HG03095 (cell line): ENCODE results near the gene GABARAPL1.
"Not testable (repeated sequence)": the region's sequence is repeated elsewhere in the genome, so short reads cannot be mapped to it uniquely, and the experiment has no call there.

ENCODE experiments used
- ATAC-seq: cut with Tn5 transposase; IDR thresholded peaks from one replicate; pipeline ENCODE4 v1.9.1; 2021; ENCODE audit warnings: moderate library complexity; ENCODE audit not compliant: unreplicated experiment

Gene GABARAPL1

GRCh38 chr12:10212739-10213131 is at the start of gene GABARAPL1:
Gene GABARAPL1 (plus strand): TSS chr12:10212877. CDS start chr12:10213130, 253 bp downstream.
- peak; percentile 53 for ATAC-seq

- ATAC-seq: no peak
These were observed 49.6 kb upstream of the GABARAPL1 start for GRCh38 chr12:10163084-10163483.

DNA sequence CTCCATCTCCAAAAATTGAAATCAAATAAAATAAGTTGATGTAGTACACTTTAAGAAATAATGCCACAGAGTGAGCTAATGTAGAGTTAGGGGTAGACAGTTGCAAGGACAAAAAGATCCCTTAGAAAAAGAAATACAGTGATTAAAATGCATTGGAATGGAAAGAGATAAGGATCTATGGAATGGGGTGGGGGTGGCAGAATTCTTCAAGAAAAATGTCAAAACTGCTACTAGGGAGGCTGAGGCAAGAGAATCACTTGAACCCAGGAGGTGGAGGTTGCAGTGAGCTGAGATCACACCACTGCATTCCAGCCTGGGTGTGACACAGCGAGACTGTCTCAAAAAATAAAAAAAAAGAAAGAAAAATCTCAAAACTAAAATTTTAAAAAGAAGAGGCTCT is 47.3 kb upstream of the GABARAPL1 start:
- ATAC-seq: no peak

DNA sequence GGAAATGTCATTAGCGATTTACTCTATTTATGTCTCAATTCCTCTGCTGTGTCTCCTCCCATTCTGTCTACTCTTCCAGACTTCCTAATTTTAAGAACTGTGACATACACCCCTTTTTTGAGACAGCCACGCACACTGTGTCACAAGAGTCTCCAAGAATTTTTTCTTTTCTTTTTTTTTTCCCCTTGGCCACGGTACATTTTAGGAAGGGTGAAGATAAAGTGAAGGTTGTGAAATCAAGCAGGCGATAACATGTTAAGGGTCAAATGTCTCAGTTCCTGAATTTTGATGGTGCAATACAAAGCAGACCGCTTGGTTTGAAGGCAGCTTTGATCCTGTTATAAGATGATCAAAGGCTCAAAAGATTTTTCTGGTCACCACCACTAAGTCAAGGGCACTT is 45.1 kb upstream of the GABARAPL1 start:
- ATAC-seq: no peak

GRCh38 chr12:10169104-10169503 is 43.6 kb upstream of the GABARAPL1 start:
- ATAC-seq: no peak

- no peak for ATAC-seq
These were observed 42.5 kb upstream of the GABARAPL1 start for GRCh38 chr12:10170216-10170615.

GRCh38 chr12:10171973-10172728 is 40.5 kb upstream of the GABARAPL1 start, which contains the start of gene OLR1:
Gene OLR1 (minus strand): TSS chr12:10172132. CDS start chr12:10172077, 55 bp downstream.
- no peak for ATAC-seq

GRCh38 chr12:10174986-10175614 is 37.6 kb upstream of the GABARAPL1 start:
- ATAC-seq: no peak

DNA sequence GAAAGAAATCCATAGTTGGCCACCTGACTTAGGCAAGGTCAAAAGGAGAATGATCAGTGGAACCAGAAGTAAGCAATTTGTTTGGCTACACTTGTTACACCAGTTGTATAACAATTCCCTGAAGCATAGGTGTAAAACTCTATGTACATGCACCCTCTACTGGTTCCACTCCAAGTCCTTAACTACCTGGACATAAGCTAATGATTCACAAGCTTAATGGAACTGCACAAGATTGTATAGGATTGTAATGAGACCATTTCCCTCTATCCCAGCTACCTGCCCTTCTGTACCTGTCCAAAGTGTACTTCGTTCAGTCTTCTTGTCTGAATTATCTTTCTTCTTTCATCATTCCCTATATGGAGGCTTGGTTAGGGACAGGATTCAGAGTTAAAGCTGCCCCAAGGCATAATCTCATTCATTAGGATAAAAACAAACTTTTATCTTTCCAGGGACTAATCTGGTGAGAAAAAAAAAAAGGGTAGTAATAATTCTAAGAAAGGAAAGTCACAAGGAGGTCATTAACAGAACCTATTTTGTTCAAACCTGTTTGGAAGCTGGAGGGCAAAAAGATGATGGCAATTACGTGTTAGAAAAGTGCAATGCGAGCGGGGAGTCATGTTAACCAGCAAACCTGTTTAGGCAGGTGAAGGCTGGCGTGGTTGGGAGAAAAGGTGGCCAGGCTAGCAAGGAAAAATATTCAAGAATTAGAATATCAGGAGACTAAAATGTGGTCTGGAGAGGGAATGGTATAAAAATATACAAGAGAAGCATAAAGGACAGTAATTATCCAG is 36.6 kb upstream of the GABARAPL1 start:
- no peak for ATAC-seq

DNA sequence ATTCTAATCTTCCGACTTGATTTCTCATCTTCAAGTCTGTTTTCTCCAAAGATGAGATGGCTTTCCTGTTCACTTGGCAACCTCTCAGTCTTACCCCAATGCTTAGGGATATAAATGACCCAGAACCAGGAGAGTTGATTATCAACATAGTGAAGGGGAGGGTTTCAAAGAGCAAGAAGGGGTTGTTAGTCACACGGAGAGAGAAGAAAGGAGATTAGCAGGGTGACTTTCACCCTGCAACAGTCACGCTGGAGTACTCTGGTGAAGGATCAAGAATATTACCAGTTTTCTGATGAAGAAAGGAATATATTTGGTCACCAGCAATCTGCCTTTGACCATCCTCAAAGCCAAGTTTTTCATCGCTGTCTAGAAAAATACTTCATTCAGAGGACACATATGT is 33.9 kb upstream of the GABARAPL1 start, which contains the start of gene TMEM52B:
TSS of gene TMEM52B (plus strand) at position 212 of the 400 bp plus-strand sequence. CDS start 543 bp downstream, outside the sequence.
- ATAC-seq: no peak

- ATAC-seq: no peak
These were observed 32.9 kb upstream of the GABARAPL1 start for GRCh38 chr12:10179776-10180181.

DNA sequence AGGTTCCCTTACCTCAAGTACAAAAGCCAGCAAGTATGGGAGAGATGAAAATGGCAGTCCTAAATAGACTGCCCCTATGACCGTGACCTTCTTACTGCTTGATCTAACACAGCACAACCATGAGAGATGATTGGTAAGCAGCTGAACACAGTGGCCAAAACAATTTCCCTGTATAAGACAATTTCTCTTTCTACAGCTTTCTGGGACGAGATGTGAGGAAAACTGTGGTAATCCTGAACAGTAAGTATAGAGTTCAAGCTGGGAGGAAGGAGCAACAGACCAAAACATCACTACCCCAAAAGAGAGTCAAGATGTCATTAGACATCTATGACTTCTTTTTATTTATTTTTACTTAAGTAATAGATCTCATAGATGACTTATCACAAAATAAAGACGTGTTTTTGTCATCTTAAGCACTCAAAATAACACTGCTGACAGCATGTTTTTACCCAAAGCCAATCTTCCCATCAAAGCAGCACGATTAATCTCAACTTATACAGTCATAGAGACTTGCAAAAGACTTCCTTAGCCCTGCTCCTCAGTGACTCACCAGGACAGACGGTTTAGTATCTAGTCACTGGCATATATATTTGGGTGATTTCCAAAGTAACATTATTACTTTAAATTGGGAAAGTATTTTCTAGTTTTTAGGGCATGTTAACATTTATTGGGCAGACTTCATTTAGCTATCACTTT is 30.2 kb upstream of the GABARAPL1 start:
- ATAC-seq: no peak

DNA sequence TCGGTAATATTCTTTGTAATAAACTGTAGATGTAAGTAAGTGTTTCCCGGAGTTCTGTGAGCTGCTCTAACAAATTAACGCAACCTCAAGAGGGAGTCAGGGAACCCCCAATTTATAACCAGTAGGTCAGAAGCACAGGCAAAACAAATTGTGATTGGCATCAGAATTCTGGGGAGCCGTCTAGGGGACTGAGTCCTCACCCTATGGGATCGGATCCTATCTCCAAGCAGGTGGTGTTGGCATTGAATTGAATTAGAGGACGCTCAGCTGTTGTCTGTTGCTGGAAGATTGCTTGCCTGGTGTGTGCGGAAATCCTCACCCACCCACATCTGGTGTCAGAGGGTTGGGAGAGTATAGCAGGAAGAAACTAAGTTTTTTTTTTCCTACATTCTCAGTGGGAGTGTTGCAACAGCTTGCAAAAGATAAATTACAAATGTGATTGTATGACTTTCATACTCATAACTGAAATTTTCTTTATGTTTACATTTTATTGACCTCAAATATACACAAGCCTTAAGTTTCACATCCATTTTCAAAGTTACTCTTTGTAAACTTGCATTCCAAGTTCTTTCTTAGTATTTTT is 28.3 kb upstream of the GABARAPL1 start:
- no peak for ATAC-seq

GRCh38 chr12:10186299-10186698 is 26.4 kb upstream of the GABARAPL1 start:
- ATAC-seq: no peak

DNA sequence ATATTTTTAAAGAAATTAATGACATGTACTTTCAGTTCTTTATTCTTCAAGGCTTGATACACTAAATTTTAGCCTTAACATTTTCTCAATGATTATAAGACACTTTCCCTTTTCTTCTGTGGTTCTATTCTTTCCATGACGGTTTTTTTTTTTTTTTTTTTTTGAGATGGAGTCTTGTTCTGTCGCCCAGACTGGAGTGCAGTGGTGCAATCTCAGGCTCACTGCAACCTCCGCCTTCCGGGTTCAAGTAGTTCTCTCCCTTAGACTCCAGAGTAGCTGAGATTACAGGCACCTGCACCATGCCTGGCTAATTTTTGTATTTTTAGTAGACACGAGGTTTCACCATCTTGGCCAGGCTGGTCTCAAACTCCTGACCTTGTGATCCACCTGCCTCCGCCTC is 25.7 kb upstream of the GABARAPL1 start:
- ATAC-seq: not testable (repeated sequence)

DNA sequence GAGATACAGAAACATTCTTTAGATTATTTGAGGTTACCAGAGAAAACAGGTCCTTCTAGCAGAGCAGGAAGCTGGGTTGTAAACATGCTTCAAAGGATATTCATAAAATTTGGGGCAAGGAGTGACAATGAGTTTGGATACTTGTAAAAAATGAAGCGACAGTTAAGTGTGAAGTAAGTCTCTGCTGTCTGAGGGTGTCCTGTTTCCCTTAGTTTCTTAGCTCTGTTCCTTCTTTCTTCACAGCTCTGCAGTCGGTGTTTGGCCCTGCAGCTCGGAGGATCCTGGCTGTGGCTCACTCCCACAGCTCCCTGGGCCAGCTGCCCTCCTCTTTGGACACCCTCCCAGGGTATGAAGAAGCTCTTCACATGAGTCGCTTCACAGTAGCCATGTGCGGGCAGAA is 23.0 kb upstream of the GABARAPL1 start:
- no peak for ATAC-seq

- no peak for ATAC-seq
These were observed 21.9 kb upstream of the GABARAPL1 start for GRCh38 chr12:10190558-10191388.

DNA sequence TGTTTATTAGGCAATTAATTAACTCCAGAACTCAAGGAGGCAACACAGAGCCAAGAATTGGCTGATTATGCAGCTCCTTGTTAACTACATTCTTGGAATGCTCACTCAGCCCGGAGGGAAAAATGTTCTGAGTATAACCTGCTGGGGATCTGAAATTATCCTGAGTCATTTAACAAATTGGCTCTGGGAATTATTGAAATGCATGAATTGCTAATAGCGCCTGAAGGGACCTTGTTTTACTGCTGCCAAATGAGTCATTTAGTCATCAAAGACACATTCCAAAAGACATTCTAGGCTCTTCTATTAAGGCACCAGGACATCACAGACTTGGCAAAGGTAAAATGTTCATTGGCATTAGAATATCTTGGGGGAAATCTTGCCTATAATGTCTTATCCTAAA is 20.8 kb upstream of the GABARAPL1 start:
- no peak for ATAC-seq

- no peak for ATAC-seq
These were observed 18.5 kb upstream of the GABARAPL1 start for GRCh38 chr12:10194160-10194670.
